GM23338 (cell line): ENCODE results near the gene PDIK1L.

Experiments
- CREB1 ChIP-seq: fragments of 250-450 bp; sonication (Bioruptor Pico); IDR thresholded peaks from 2 replicates; pipeline ENCODE4 v1.5.0; 2020; ENCODE audit warnings: low read depth, mild to moderate bottlenecking, moderate library complexity
- CTCF ChIP-seq, 2 experiments: fragments of 200-600 bp in 1 of 2; sonication (generic) in 1 of 2; conservative IDR thresholded peaks; 2 replicates each; pipeline versions ENCODE4 v1.5.1 to v1.6.1; 2016 to 2017; ENCODE audit warnings: antibody characterized with exemption in 2 of 2, low read depth in 2 of 2, mild to moderate bottlenecking in 2 of 2, moderate library complexity in 1 of 2
- ETS1 ChIP-seq: IDR thresholded peaks from 2 replicates; pipeline ENCODE4 v1.6.1; 2016; ENCODE audit warnings: antibody characterized with exemption
- EZH2 ChIP-seq: fragments of 200-600 bp; sonication (generic); IDR thresholded peaks from one replicate; pipeline ENCODE4 v1.8.0; 2017; ENCODE audit warnings: antibody characterized with exemption, mild to moderate bottlenecking, low read depth; ENCODE audit not compliant: unreplicated experiment
- EZH2phosphoT487 ChIP-seq: fragments of 200-600 bp; sonication (generic); IDR thresholded peaks from one replicate; pipeline ENCODE4 v1.8.1; 2018; ENCODE audit warnings: antibody characterized with exemption; ENCODE audit not compliant: unreplicated experiment
- JUNB ChIP-seq: IDR thresholded peaks from one replicate; pipeline ENCODE4 v1.6.1; 2016; ENCODE audit warnings: antibody characterized with exemption; ENCODE audit not compliant: unreplicated experiment
- NANOG ChIP-seq: IDR thresholded peaks from 2 replicates; pipeline ENCODE4 v1.6.1; 2016; ENCODE audit warnings: antibody characterized with exemption, borderline replicate concordance
- POLR2AphosphoS5 ChIP-seq: IDR thresholded peaks from 2 replicates; pipeline ENCODE4 v1.6.1; 2016; ENCODE audit warnings: antibody characterized with exemption, low read depth
- REST ChIP-seq: IDR thresholded peaks from one replicate; pipeline ENCODE4 v1.6.1; 2018; ENCODE audit warnings: antibody characterized with exemption; ENCODE audit not compliant: unreplicated experiment
- ZNF114 ChIP-seq: fragments of 250-450 bp; sonication (Bioruptor Pico); IDR thresholded peaks from 2 replicates; pipeline ENCODE4 v1.5.0; 2020; ENCODE audit warnings: mild to moderate bottlenecking, moderate library complexity
- ZNF331 ChIP-seq: fragments of 250-450 bp; sonication (Bioruptor Pico); IDR thresholded peaks from 2 replicates; pipeline ENCODE4 v1.5.0; 2020; ENCODE audit warnings: low read depth, mild to moderate bottlenecking, moderate library complexity
- TF ChIP-seq, protein P1 (sequence below): fragments of 250-450 bp; sonication (Bioruptor Pico); IDR thresholded peaks from 2 replicates; pipeline ENCODE4 v1.5.0; 2020; ENCODE audit warnings: mild to moderate bottlenecking, moderate library complexity

GRCh38 chr1:26094076-26094669 is 17.5 kb upstream of the PDIK1L start:
- TF ChIP-seq REST (no peak), JUNB (no peak), CTCF (conservative IDR thresholded peaks at IDR 0.05; ENCODE audit: low read depth in 2 of 2) (no peak), ETS1 (no peak), CREB1 (CRISPR knock-in tag) (no peak), POLR2AphosphoS5 (no peak), EZH2phosphoT487 (no peak), ZNF331 (CRISPR knock-in tag) (no peak), EZH2 (no peak), ZNF114 (CRISPR knock-in tag) (no peak), NANOG (no peak)
- TF ChIP-seq, protein P1, sequence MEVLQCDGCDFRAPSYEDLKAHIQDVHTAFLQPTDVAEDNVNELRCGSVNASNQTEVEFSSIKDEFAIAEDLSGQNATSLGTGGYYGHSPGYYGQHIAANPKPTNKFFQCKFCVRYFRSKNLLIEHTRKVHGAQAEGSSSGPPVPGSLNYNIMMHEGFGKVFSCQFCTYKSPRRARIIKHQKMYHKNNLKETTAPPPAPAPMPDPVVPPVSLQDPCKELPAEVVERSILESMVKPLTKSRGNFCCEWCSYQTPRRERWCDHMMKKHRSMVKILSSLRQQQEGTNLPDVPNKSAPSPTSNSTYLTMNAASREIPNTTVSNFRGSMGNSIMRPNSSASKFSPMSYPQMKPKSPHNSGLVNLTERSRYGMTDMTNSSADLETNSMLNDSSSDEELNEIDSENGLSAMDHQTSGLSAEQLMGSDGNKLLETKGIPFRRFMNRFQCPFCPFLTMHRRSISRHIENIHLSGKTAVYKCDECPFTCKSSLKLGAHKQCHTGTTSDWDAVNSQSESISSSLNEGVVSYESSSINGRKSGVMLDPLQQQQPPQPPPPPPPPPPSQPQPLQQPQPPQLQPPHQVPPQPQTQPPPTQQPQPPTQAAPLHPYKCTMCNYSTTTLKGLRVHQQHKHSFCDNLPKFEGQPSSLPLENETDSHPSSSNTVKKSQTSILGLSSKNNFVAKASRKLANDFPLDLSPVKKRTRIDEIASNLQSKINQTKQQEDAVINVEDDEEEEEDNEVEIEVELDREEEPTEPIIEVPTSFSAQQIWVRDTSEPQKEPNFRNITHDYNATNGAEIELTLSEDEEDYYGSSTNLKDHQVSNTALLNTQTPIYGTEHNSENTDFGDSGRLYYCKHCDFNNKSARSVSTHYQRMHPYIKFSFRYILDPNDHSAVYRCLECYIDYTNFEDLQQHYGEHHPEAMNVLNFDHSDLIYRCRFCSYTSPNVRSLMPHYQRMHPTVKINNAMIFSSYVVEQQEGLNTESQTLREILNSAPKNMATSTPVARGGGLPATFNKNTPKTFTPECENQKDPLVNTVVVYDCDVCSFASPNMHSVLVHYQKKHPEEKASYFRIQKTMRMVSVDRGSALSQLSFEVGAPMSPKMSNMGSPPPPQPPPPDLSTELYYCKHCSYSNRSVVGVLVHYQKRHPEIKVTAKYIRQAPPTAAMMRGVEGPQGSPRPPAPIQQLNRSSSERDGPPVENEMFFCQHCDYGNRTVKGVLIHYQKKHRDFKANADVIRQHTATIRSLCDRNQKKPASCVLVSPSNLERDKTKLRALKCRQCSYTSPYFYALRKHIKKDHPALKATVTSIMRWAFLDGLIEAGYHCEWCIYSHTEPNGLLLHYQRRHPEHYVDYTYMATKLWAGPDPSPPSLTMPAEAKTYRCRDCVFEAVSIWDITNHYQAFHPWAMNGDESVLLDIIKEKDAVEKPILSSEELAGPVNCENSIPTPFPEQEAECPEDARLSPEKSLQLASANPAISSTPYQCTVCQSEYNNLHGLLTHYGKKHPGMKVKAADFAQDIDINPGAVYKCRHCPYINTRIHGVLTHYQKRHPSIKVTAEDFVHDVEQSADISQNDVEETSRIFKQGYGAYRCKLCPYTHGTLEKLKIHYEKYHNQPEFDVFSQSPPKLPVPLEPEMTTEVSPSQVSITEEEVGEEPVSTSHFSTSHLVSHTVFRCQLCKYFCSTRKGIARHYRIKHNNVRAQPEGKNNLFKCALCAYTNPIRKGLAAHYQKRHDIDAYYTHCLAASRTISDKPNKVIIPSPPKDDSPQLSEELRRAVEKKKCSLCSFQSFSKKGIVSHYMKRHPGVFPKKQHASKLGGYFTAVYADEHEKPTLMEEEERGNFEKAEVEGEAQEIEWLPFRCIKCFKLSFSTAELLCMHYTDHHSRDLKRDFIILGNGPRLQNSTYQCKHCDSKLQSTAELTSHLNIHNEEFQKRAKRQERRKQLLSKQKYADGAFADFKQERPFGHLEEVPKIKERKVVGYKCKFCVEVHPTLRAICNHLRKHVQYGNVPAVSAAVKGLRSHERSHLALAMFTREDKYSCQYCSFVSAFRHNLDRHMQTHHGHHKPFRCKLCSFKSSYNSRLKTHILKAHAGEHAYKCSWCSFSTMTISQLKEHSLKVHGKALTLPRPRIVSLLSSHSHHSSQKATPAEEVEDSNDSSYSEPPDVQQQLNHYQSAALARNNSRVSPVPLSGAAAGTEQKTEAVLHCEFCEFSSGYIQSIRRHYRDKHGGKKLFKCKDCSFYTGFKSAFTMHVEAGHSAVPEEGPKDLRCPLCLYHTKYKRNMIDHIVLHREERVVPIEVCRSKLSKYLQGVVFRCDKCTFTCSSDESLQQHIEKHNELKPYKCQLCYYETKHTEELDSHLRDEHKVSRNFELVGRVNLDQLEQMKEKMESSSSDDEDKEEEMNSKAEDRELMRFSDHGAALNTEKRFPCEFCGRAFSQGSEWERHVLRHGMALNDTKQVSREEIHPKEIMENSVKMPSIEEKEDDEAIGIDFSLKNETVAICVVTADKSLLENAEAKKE (CRISPR knock-in tag) = no peak
